Measurements from ENCODE around the gene CDK14.
"Not testable (repeated sequence)": the region's sequence is repeated elsewhere in the genome, so short reads cannot be mapped to it uniquely, and the experiment has no call there.

CDK14 gene

DNA sequence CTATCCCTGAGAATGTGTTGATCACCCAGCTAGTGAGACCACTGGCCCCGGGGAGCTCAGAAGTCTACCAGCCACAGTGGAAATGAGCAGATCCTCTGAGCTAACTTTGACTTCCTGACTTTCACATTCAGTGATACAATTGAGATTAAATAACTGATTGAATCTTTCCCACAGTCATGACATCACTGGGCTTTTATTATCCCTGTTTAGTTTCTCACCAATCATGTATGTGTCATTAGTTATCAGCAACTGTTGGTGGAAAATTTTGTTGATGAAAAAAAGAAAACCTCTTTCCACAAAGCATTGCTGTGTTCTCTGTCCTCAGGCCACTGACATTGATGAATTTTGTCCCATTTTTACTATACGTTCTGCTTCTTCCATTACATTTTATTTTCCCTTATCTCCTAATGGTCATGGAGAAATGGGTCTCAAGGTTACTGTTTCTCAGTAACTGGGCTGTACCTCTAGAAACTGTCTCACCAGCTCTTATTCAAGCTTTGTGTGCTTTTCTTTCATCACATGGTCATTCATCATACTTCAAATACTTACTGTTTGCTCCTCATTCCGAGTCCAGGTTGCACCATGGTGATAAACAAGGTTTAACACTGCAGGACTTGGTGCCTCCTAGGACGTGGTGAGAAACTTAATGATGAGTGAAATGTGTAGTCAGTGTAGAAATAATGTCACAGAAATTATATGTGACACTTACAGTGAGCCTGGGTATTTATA, 304.7 kb downstream of the CDK14 start:
- TF ChIP-seq POLR2A (IDR thresholded peaks at IDR 0.05; ENCODE audit: low read depth, low read length) (no peak), POLR2AphosphoS5 (IDR thresholded peaks at IDR 0.05; ENCODE audit: low read depth, low read length) (no peak), TAF1 (IDR thresholded peaks at IDR 0.05; ENCODE audit: borderline replicate concordance, low read depth, low read length) (no peak)
- DNase-seq (ENCODE audit: insufficient read length) (no peak), FAIRE-seq (no peak)

DNA sequence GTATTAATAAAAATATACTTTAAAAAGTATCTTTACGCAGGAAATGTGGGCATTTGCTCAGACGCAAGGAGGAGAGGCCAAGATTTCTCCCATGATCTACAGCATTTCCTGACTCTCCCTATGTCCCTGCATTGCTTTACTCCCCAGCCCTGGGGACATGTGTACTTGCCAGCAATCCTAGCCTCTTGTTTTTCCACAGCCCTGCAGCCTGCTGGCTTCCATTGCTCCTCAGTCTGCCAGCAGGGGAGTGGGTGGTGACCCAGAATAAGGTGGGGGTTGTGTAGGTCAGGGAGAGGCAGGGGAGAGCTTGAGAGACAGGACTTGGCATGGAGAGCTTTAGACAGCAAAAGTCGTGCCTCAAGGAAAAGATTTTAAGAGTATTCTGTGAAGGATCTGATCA, 307.7 kb downstream of the CDK14 start:
- TF ChIP-seq TAF1 (IDR thresholded peaks at IDR 0.05; ENCODE audit: borderline replicate concordance, low read depth, low read length): no peak
- TF ChIP-seq POLR2A (IDR thresholded peaks at IDR 0.05; ENCODE audit: low read depth, low read length): no peak
- TF ChIP-seq POLR2AphosphoS5 (IDR thresholded peaks at IDR 0.05; ENCODE audit: low read depth, low read length): no peak
- DNase-seq (ENCODE audit: insufficient read length): no peak
- FAIRE-seq: no peak

DNA sequence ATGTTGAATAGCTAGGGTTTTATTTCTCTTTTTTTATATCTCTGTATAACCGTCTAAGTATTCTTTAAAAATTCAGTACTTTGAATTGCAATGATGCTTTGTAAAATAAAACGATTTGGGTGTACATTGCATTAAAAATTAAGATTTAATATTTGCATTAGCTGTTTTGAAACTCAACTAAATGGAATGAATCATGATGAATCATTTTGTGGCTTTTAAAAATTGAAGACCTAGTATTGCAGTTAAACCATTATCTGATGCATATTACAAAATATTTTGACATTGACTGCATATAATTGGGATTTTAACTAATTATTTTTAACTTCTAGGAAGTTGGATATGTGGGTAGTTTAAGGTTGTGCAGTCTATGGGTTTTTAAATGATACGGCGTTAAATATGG, 314.0 kb downstream of the CDK14 start:
- FAIRE-seq: no peak
- TF ChIP-seq POLR2A (IDR thresholded peaks at IDR 0.05; ENCODE audit: low read depth, low read length): no peak
- TF ChIP-seq POLR2AphosphoS5 (IDR thresholded peaks at IDR 0.05; ENCODE audit: low read depth, low read length): no peak
- no peak for TF ChIP-seq TAF1 (IDR thresholded peaks at IDR 0.05; ENCODE audit: borderline replicate concordance, low read depth, low read length)
- no peak for DNase-seq (ENCODE audit: insufficient read length)

DNA sequence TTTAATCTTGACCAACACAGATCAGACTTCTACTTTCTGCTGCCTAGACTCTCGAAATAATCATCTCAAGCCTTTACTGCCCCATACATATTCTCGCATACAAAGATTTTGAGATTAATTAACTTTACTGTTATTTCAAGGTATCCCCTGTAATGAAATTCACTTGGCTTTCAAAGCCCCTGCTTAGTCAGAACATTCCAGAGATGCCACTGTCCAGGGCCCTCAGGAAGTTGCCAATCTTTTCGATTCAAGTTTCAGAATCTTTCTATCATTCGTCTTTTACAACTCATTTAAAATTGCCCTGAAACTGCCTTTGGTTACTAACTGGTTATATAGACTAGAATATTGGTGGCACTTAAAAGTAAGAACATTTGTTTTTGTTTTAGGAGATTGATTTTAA, 320.2 kb downstream of the CDK14 start:
- no peak for DNase-seq (ENCODE audit: insufficient read length)
- TF ChIP-seq POLR2AphosphoS5 (IDR thresholded peaks at IDR 0.05; ENCODE audit: low read depth, low read length) (no peak), TAF1 (IDR thresholded peaks at IDR 0.05; ENCODE audit: borderline replicate concordance, low read depth, low read length) (no peak), POLR2A (IDR thresholded peaks at IDR 0.05; ENCODE audit: low read depth, low read length) (no peak)
- FAIRE-seq: no peak

DNA sequence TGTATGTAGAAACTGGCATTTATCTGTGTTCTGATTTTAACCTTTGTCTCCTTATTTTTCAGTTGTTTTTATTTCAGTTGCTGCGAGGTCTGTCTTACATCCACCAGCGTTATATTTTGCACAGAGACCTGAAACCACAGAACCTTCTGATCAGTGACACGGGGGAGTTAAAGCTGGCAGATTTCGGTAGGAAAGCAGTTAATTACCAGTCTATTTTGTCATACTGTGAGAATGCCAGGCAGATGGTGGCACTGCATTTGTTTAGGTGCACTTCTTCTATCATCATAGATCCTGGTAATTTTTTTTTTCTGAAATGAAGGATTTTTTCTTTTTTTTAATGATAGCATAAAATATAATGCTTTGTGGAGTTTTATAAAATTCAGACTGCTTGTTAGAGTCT, 321.4 kb downstream of the CDK14 start:
- TF ChIP-seq POLR2A (IDR thresholded peaks at IDR 0.05; ENCODE audit: low read depth, low read length): no peak
- TF ChIP-seq POLR2AphosphoS5 (IDR thresholded peaks at IDR 0.05; ENCODE audit: low read depth, low read length): no peak
- no peak for TF ChIP-seq TAF1 (IDR thresholded peaks at IDR 0.05; ENCODE audit: borderline replicate concordance, low read depth, low read length)
- FAIRE-seq: no peak
- DNase-seq (ENCODE audit: insufficient read length): no peak

DNA sequence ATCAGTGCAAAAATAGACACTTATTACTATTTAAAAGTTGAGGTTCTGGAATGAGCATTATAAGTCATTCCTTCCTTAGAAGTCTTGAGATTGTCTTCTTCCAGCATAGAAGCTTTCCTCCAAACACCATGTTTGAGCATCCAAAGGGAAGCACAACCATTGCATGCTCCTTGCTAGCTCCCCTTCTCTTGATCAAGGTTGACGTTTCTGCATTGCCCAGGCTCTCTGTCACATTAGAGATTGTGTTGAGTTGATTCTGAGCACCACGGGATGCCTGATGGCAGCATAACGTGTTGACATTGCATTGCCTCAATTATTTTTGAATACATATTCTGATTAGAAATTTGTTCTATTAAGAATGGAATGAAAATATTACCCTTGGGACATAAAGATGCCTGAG, 322.2 kb downstream of the CDK14 start:
- no peak for TF ChIP-seq POLR2AphosphoS5 (IDR thresholded peaks at IDR 0.05; ENCODE audit: low read depth, low read length)
- TF ChIP-seq TAF1 (IDR thresholded peaks at IDR 0.05; ENCODE audit: borderline replicate concordance, low read depth, low read length): no peak
- TF ChIP-seq POLR2A (IDR thresholded peaks at IDR 0.05; ENCODE audit: low read depth, low read length): no peak
- FAIRE-seq (no peak), DNase-seq (ENCODE audit: insufficient read length) (no peak)

DNA sequence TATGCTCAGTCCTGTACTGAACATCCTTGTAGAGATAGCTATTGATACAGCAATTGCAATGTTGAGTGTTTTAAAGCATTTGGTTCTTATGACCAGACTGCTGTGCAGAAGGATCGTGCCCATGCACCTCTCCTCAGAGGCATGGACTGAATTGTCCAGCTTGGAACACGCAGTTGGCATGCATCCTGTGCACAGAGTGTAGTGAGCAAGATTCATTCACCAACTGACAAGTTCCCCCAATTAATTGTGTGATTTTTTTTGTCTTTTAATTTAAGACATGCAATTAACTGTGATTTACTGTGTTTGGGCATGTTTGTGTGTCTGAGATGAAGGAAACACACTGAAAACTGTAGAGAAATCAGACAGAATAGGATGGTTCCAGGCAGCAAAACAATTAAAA, 323.7 kb downstream of the CDK14 start:
- TF ChIP-seq TAF1 (IDR thresholded peaks at IDR 0.05; ENCODE audit: borderline replicate concordance, low read depth, low read length) (no peak), POLR2A (IDR thresholded peaks at IDR 0.05; ENCODE audit: low read depth, low read length) (no peak)
- DNase-seq (ENCODE audit: insufficient read length): no peak
- FAIRE-seq: no peak

DNA sequence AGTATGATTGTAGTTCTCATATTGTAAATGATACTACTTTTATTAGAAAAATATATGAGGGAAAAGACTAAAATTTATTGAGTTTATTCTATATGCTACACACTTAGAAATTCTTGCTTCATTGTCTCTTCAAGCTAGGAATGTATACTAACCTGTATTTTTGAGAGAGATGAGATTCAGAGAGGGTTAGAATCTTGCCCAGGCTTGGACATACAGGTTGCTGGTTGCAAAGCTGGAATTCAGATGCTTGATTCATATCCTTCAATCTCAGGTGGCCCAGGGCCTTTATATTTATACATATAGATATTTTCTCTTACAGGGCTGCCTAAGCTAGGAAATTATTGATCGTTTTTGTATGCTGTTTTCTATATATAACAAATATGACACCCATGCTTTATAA, 324.2 kb downstream of the CDK14 start:
- DNase-seq (ENCODE audit: insufficient read length) (no peak), FAIRE-seq (no peak)
- no peak for TF ChIP-seq POLR2AphosphoS5 (IDR thresholded peaks at IDR 0.05; ENCODE audit: low read depth, low read length)
- no peak for TF ChIP-seq POLR2A (IDR thresholded peaks at IDR 0.05; ENCODE audit: low read depth, low read length)
- no peak for TF ChIP-seq TAF1 (IDR thresholded peaks at IDR 0.05; ENCODE audit: borderline replicate concordance, low read depth, low read length)

DNA sequence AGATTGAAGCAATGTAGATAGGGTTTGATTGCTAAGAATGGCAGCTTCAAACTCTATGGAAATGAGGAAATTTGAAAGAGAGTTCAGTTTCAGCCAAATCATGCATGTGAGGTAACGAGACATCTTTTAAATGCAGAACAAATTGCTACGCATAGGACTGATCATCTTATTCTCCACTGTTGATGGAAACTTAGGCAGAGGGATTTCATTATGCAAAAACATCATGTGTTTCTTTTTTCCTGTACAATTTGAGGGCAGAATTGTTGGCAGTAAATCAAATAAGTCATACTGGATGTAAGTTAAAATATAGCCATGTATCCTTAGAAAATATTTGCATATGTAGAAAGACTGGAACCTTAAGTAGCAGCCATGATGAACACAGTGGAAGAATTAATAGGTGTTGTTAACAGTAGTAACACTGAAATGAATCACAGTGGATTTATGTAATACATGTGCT, 327.4 kb downstream of the CDK14 start:
- FAIRE-seq (no peak), DNase-seq (ENCODE audit: insufficient read length) (no peak)
- no peak for TF ChIP-seq POLR2A (IDR thresholded peaks at IDR 0.05; ENCODE audit: low read depth, low read length)
- TF ChIP-seq POLR2AphosphoS5 (IDR thresholded peaks at IDR 0.05; ENCODE audit: low read depth, low read length): no peak
- TF ChIP-seq TAF1 (IDR thresholded peaks at IDR 0.05; ENCODE audit: borderline replicate concordance, low read depth, low read length): no peak

DNA sequence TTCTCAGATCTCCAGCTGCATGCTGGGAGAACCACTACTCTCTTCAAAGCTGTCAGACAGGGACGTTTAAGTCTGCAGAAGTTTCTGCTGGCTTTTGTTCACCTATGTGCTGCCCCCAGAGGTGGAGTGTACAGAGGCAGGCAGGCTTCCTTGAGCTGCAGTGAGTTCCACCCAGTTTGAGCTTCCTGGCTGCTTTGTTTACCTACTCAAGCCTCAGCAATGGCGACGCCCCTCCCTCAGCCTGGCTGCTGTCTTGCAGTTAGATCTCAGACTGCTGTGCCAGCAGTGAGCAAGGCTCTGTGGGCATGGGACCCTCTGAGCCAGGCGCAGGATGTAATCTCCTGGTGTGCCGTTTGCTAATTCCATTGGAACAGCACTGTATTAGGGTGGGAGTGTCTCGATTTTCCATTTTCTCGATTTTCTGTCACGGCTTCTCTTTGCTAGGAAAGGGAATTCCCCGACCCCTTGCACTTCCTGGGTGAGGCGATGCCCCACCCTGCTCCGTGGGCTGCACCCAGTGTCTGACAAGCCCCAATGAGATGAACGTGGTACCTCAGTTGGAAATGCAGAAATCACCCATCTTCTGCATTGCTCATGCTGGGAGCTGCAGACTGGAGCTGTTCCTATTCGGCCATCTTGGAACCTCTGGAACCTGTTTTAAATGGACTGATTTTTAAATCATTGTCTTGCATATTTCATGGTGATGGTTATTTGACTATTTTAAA, 332.7 kb downstream of the CDK14 start:
- not testable (repeated sequence) for DNase-seq (ENCODE audit: insufficient read length); FAIRE-seq

DNA sequence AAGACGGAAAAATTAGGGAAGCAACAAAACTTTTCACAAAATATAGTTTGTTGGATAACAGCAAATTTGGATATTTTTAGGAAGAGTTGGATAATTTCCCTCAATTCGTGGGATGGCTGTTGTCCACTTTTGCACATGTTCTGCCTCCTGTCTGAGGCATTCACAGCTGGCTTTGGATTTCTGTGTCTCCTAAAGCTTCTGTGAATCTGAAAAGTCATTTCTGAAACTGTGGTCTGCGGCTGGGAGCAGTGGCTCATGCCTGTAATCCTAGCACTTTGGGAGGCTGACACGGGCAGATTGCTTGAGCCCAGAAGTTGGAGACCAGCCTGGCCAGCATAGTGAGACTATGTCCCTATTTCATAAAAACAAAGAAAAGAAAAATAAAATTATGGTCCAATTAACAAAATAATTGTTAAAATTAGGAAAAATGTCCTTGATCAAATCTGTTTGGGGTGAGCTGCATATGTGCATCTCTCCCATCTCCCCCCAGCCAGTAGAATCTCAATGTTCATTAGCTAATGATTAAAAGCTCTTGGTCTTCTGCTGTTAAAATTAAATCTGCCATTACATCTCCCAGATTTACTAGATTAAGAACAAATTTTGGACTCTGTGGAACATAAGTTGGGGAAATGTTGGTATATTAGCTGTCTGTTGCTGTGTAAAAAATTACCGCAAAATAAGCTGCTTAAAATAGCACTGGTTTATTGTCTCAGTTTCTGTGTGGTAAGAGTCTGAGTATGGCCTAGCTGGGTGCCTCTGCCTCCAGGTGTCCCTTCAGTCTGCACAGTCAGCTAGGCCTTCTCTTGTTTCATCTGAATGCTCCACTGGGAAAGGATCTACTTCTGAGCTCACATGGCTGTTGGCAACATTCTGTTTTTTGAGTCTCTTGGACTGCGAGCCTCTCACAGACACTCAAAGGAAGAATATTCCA, 336.1 kb downstream of the CDK14 start:
- FAIRE-seq: peak; percentile 95
- TF ChIP-seq TAF1 (IDR thresholded peaks at IDR 0.05; ENCODE audit: borderline replicate concordance, low read depth, low read length) (no peak), POLR2AphosphoS5 (IDR thresholded peaks at IDR 0.05; ENCODE audit: low read depth, low read length) (no peak), POLR2A (IDR thresholded peaks at IDR 0.05; ENCODE audit: low read depth, low read length) (no peak)
- peak; percentile 19 for DNase-seq (ENCODE audit: insufficient read length)
